K562 (cell line): ENCODE measurements around the gene DIPK1A. TPM values are rescaled to one million over a fixed set of nuclear protein-coding genes. Genes with fewer than 3 reads are reported as not detected.

Experiments used
- DACH1 ChIP-seq: fragments of 450-650 bp; IDR thresholded peaks from 2 replicates; pipeline ENCODE4 v1.6.1; 2018; ENCODE audit not compliant: partially characterized antibody
- HDAC8 ChIP-seq: fragments of 450-650 bp; IDR thresholded peaks from 2 replicates; pipeline ENCODE4 v1.6.1; 2016; ENCODE audit warnings: mild to moderate bottlenecking, missing genetic modification characterization, moderate library complexity, missing compliant biosample characterization
- MAZ ChIP-seq, 2 experiments: fragments of 450-650 bp in 1 of 2; sonication (generic) in 1 of 2; formaldehyde crosslinking; IDR thresholded peaks in 1 of 2; conservative IDR thresholded peaks in 1 of 2; 2 replicates each; pipeline versions ENCODE4 v1.4.0 to v1.5.0; 2020; ENCODE audit warnings: mild to moderate bottlenecking in 1 of 2, missing genetic modification reagents in 1 of 2
- PURB ChIP-seq: sonication (generic); formaldehyde crosslinking; IDR thresholded peaks from 2 replicates; pipeline ENCODE4 v1.9.0; 2021; ENCODE audit warnings: low read depth, mild to moderate bottlenecking, missing genetic modification reagents
- SMAD4 ChIP-seq: fragments of 250-450 bp; sonication (Bioruptor Pico); conservative IDR thresholded peaks from 2 replicates; pipeline ENCODE4 v1.8.0; 2021; ENCODE audit warnings: inconsistent platforms, mild to moderate bottlenecking, moderate library complexity
- SMC3 ChIP-seq: conservative IDR thresholded peaks from 2 replicates; pipeline ENCODE4 v1.6.1; 2011; ENCODE audit warnings: low read depth, low read length, improper control_type of control experiment; ENCODE audit not compliant: insufficient read depth
- TAF9B ChIP-seq: fragments of 450-650 bp; IDR thresholded peaks from 2 replicates; pipeline ENCODE4 v1.6.1; 2018; ENCODE audit warnings: mild to moderate bottlenecking; ENCODE audit not compliant: partially characterized antibody
- XRCC4 ChIP-seq: IDR thresholded peaks from one replicate; pipeline ENCODE4 v1.6.1; 2011; ENCODE audit not compliant: insufficient read depth, insufficient read length; ENCODE audit errors: extremely low read depth
- XRCC5 ChIP-seq: fragments of 200-400 bp; formaldehyde crosslinking; IDR thresholded peaks from 2 replicates; pipeline ENCODE4 v1.6.1; 2017; ENCODE audit warnings: low read depth, mild to moderate bottlenecking, low read length
- ZFX ChIP-seq: sonication (generic); formaldehyde crosslinking; IDR thresholded peaks from 2 replicates; pipeline ENCODE4 v1.8.0; 2022; ENCODE audit warnings: mild to moderate bottlenecking, missing genetic modification reagents, moderate library complexity
- polyA plus RNA-seq, 8 experiments: library from polyadenylated mRNA; depleted of rRNA in 4 of 8; stranded (reverse) in 5 of 8; unstranded in 3 of 8; fragments of >200 nt; fragmentation: Nextera tagmentation in 2 of 8; fragmentation: Illumina TruSeq in 1 of 8; extraction: Ambion mirVana in 2 of 8; extraction: Trizol in 1 of 8; gene quantifications; 2 replicates each; pipeline versions ENCODE4 v1.2.1 to v1.2.3, GENCODE V29; 2011 to 2014; ENCODE audit warnings: inconsistent platforms in 1 of 8, missing spikeins in 1 of 8
- total RNA-seq, 7 experiments: library from RNA; depleted of rRNA in 6 of 7; stranded (reverse); fragments of >200 nt in 6 of 7; fragmentation: Illumina TruSeq in 2 of 7; extraction: Trizol in 2 of 7; gene quantifications; 2 replicates each; pipeline versions ENCODE4 v1.2.1 to v1.2.3, GENCODE V29; 2011 to 2021; ENCODE audit warnings: low replicate concordance in 1 of 7
- TF ChIP-seq, protein P1 (sequence below), 3 experiments: fragments of 200-800 bp in 1 of 3; sonication (Bioruptor generic) in 1 of 3; sonication (generic) in 1 of 3; formaldehyde crosslinking in 1 of 3; IDR thresholded peaks; 2 replicates each; pipeline versions ENCODE4 v1.6.1 to v1.8.0; 2016 to 2022; ENCODE audit warnings: mild to moderate bottlenecking in 2 of 3, missing compliant biosample characterization in 2 of 3, missing genetic modification characterization in 2 of 3, missing genetic modification reagents in 1 of 3
- TF ChIP-seq, protein P2 (sequence below): sonication (generic); formaldehyde crosslinking; IDR thresholded peaks from 2 replicates; pipeline ENCODE4 v1.8.0; 2022; ENCODE audit warnings: mild to moderate bottlenecking, missing genetic modification reagents
- TF ChIP-seq, protein P3 (sequence below): sonication (generic); formaldehyde crosslinking; IDR thresholded peaks from 2 replicates; pipeline ENCODE4 v1.8.0; 2023; ENCODE audit warnings: mild to moderate bottlenecking, missing genetic modification reagents
- TF ChIP-seq, protein P4 (sequence below): fragments of 450-650 bp; conservative IDR thresholded peaks from 2 replicates; pipeline ENCODE4 v1.6.1; 2016; ENCODE audit warnings: missing genetic modification characterization, low read depth, mild to moderate bottlenecking, control low read depth, missing compliant biosample characterization
- TF ChIP-seq, protein P5 (sequence below): fragments of 250-450 bp; sonication (Bioruptor Pico); IDR thresholded peaks from 2 replicates; pipeline ENCODE4 v1.8.0; 2022; ENCODE audit warnings: moderate library complexity, mild to moderate bottlenecking, inconsistent platforms

Gene DIPK1A
- total and polyA plus RNA-seq, 9 of the 15 experiments (the other 6 are each of a cell fraction or from before 2014, with no cell fraction given): 0.54 to 2.5 (median 1.3) TPM

DNA sequence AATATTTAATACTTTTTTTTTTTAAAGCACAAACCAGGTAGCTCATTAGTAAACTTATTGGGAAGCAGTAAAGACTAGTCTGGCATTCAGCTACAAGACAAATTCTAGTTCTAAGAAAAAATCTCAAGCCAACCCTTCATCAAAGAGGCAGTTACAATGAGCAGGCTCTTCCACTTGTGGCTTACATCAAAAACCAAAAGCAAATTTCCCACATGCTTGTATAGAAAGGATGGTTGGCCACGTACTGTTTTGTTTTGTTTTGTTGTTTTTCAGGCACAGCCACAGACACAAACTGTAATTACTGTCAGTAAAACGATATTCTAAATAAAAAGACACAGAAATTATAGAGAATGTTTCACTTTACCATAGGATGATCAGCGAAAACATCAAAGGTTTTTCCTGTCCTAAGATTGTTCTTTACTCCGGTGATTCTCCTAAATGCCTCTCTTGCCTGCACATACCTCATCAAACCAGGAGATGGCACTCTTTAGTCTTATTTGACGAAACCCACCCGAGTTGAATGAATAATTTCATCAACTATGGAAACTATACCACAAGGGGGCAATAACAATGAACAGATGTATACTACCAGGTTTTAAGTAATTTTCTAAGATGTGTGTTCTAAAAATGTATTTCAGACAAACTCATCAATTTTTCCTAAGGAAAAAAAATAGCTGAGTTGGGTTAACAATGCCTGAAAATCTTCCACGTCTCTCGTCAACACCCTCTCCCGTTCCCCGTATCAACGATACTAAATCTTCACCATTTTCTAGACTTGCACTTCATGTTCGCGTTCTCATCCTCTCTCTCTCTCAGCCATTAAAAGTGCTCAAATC is 102.5 kb downstream of the DIPK1A start (continued):
- TF ChIP-seq, protein P1, sequence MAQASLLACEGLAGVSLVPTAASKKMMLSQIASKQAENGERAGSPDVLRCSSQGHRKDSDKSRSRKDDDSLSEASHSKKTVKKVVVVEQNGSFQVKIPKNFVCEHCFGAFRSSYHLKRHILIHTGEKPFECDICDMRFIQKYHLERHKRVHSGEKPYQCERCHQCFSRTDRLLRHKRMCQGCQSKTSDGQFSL (CRISPR knock-in tag; IDR thresholded peaks at IDR 0.05): no peak
- TF ChIP-seq, protein P1 (tag; IDR thresholded peaks at IDR 0.05): no peak
- TF ChIP-seq, protein P2, sequence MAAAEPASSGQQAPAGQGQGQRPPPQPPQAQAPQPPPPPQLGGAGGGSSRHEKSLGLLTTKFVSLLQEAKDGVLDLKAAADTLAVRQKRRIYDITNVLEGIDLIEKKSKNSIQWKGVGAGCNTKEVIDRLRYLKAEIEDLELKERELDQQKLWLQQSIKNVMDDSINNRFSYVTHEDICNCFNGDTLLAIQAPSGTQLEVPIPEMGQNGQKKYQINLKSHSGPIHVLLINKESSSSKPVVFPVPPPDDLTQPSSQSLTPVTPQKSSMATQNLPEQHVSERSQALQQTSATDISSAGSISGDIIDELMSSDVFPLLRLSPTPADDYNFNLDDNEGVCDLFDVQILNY (CRISPR knock-in tag): no peak
- TF ChIP-seq SMC3: peak; percentile 97
- TF ChIP-seq, protein P3, sequence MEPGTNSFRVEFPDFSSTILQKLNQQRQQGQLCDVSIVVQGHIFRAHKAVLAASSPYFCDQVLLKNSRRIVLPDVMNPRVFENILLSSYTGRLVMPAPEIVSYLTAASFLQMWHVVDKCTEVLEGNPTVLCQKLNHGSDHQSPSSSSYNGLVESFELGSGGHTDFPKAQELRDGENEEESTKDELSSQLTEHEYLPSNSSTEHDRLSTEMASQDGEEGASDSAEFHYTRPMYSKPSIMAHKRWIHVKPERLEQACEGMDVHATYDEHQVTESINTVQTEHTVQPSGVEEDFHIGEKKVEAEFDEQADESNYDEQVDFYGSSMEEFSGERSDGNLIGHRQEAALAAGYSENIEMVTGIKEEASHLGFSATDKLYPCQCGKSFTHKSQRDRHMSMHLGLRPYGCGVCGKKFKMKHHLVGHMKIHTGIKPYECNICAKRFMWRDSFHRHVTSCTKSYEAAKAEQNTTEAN (CRISPR knock-in tag): no peak
- no peak for TF ChIP-seq HDAC8 (tag)
- no peak for TF ChIP-seq PURB
- no peak for TF ChIP-seq ZFX (CRISPR knock-in tag)
- TF ChIP-seq DACH1: no peak
- TF ChIP-seq, protein P4, sequence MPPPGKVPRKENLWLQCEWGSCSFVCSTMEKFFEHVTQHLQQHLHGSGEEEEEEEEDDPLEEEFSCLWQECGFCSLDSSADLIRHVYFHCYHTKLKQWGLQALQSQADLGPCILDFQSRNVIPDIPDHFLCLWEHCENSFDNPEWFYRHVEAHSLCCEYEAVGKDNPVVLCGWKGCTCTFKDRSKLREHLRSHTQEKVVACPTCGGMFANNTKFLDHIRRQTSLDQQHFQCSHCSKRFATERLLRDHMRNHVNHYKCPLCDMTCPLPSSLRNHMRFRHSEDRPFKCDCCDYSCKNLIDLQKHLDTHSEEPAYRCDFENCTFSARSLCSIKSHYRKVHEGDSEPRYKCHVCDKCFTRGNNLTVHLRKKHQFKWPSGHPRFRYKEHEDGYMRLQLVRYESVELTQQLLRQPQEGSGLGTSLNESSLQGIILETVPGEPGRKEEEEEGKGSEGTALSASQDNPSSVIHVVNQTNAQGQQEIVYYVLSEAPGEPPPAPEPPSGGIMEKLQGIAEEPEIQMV (tag): no peak
- TF ChIP-seq MAZ (CRISPR knock-in tag; conservative IDR thresholded peaks at IDR 0.05 in 1 of 2, IDR thresholded peaks at IDR 0.05 in 1 of 2): peak in 1 of 2 experiments; percentile 43; a peak in 1 of 4 replicates
- no peak for TF ChIP-seq SMAD4 (CRISPR knock-in tag)
- TF ChIP-seq TAF9B: no peak
- no peak for TF ChIP-seq XRCC5
- TF ChIP-seq XRCC4: no peak
- TF ChIP-seq, protein P5, sequence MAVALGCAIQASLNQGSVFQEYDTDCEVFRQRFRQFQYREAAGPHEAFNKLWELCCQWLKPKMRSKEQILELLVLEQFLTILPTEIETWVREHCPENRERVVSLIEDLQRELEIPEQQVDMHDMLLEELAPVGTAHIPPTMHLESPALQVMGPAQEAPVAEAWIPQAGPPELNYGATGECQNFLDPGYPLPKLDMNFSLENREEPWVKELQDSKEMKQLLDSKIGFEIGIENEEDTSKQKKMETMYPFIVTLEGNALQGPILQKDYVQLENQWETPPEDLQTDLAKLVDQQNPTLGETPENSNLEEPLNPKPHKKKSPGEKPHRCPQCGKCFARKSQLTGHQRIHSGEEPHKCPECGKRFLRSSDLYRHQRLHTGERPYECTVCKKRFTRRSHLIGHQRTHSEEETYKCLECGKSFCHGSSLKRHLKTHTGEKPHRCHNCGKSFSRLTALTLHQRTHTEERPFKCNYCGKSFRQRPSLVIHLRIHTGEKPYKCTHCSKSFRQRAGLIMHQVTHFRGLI (CRISPR knock-in tag): no peak
